ENCODE data around the gene NTRK2.

The NTRK2 gene

DNA sequence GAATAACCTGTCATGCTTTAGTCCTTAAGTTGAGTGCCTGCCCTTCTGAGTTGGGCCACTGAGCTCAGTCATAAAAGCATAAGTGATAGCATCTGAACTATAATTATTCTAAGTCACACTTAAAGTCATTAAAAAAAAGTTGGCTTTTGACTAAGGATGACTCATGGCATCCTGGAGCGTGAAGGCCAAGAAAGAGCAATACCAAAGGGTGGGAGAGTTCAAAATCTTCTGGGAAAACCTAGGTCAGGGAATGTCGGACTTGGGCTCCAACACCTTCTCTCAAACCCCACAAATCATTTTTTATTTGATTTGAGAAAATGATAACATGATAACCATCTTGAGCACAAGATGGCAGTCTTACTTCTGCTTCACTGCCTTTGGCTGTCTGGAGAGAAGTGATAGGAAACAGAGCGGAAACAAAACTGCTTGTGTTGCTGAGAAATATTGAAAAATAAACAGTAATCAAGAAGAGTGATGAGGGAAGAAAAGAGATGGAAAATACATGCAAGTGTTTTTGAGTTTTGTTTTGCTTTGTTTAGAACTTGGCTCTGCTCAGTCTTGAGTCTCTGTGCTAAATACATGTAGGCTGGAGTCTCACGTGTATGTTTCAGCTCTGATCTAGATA, 16.9 kb upstream of the NTRK2 start:
- TF ChIP-seq, protein P1, sequence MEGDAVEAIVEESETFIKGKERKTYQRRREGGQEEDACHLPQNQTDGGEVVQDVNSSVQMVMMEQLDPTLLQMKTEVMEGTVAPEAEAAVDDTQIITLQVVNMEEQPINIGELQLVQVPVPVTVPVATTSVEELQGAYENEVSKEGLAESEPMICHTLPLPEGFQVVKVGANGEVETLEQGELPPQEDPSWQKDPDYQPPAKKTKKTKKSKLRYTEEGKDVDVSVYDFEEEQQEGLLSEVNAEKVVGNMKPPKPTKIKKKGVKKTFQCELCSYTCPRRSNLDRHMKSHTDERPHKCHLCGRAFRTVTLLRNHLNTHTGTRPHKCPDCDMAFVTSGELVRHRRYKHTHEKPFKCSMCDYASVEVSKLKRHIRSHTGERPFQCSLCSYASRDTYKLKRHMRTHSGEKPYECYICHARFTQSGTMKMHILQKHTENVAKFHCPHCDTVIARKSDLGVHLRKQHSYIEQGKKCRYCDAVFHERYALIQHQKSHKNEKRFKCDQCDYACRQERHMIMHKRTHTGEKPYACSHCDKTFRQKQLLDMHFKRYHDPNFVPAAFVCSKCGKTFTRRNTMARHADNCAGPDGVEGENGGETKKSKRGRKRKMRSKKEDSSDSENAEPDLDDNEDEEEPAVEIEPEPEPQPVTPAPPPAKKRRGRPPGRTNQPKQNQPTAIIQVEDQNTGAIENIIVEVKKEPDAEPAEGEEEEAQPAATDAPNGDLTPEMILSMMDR (IDR thresholded peaks at IDR 0.05; ENCODE audit: low read depth, low read length): no peak
- no peak for DNase-seq (ENCODE audit: extremely low read depth, low read depth)

DNA sequence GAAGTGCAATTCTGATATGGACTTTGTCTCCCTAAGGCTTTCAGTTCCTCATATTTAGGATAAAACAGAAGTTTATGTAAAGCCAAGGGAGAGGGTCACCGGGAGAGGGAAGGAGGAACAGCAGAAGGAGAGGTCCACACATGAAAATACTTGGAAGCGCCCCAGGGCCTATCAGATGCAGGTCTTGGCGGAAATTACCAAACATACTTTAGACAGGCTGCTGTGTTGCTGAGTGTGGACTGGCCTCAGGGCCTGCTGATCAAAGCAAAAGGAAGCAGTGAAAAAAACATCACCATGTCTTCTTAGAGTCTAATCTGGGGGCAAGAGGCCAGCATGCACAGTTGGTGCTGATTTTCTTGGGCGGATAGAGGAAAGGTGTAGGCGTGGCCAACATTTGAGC, 14.1 kb upstream of the NTRK2 start:
- DNase-seq (ENCODE audit: extremely low read depth, low read depth): no peak
- TF ChIP-seq, protein P1 (IDR thresholded peaks at IDR 0.05; ENCODE audit: low read depth, low read length): no peak

DNA sequence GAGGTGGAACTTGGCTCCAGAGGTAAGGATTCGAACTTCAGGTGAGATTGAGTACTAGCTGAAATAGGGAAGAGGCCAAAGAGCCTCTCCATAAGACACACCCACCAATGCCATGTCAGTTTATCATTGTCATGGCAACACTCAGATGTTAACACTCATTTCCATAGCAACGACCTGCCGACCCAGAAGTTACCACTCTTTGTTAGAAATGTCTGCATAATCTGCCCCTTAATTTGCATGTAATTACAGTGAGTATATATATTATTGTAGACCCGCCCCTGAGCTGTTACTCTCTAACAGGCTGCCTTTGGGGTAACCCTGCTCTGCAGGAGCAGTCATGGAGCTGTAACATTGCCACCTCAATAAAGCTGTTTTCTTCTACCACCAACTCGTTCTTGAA, 10.2 kb upstream of the NTRK2 start:
- TF ChIP-seq, protein P1 (IDR thresholded peaks at IDR 0.05; ENCODE audit: low read depth, low read length): no peak
- no peak for DNase-seq (ENCODE audit: extremely low read depth, low read depth)

DNA sequence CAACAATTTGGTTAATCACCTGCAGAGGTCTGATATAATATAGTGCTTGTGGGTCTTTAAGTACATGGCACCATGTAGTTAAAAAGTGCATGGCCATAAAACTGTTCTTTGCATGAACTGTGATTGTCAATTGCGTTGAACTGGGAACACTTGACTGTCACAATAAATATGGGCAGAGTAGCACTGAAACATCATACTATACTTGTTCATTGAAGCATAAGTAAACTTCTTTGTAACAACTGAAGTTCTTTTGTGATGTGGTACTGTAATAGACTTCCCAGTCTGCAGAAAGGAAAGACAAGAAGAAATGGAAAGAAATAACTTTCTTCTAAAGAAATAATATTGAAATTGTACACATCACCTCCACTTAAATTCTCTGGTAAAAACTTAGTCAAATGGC, 9.8 kb upstream of the NTRK2 start:
- TF ChIP-seq, protein P1 (IDR thresholded peaks at IDR 0.05; ENCODE audit: low read depth, low read length): no peak
- DNase-seq (ENCODE audit: extremely low read depth, low read depth): no peak

DNA sequence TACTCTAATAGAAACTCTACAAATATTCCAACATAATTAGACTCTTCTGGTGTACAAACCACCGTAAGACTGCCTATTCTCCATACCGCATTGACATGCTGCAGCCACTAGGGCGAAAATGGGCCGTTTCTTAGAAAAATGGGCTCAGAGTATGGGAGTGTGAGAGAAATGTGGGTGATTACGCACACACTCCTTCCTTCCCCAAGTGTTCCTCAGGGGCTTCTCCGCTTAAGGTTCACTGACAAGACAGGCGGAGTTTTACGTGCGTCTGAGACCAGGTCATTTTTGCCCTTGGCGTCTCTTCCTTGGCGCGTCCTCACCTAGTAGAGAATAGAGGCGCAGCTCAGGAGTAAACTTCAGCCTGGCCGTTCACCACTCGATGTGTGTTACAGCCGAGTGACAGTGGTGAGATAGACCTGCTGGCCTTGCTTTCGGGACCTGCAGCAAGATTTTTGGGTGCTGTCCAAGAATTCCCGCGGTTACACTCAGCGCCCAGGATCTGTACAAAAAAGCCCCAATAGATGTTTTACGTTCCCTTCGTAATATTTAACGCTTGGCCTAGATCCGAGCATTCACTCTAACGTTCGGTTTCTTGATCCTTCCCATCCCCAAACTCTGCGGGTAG, 1.8 kb upstream of the NTRK2 start:
- DNase-seq (ENCODE audit: extremely low read depth, low read depth): no peak
- TF ChIP-seq, protein P1 (IDR thresholded peaks at IDR 0.05; ENCODE audit: low read depth, low read length): peak; percentile 47

DNA sequence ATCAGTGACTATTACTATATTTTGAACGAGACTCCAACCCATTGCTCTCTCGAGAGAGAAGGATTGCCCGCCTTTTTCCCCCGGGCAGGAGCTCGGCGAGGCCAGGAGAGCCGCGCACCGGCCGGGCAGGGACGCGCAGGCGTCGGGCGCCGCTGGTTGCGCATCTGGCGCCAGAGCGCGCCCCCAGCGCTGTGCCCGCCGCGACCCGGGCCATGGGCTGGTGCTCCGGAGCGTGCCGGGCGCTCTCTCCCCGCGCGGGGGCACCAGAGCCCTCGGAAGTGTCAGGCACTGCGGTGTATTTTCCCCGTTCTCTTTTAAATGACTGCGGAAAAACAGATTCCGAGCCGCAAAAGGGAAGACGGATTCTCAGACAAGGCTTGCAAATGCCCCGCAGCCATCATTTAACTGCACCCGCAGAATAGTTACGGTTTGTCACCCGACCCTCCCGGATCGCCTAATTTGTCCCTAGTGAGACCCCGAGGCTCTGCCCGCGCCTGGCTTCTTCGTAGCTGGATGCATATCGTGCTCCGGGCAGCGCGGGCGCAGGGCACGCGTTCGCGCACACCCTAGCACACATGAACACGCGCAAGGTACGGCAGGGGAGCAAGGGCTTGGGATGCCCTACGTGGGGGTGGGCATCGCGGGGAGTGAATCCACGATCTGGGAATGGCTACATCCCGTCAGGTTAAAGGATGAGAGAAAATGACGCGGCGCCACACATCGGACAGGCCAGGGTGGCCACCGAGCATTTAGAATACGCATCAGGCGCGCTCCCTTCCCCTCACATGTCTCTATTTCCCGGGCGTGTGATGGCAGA, 1.1 kb upstream of the NTRK2 start:
- TF ChIP-seq, protein P1 (IDR thresholded peaks at IDR 0.05; ENCODE audit: low read depth, low read length): peak; percentile 44
- DNase-seq (ENCODE audit: extremely low read depth, low read depth): peak; percentile 19

DNA sequence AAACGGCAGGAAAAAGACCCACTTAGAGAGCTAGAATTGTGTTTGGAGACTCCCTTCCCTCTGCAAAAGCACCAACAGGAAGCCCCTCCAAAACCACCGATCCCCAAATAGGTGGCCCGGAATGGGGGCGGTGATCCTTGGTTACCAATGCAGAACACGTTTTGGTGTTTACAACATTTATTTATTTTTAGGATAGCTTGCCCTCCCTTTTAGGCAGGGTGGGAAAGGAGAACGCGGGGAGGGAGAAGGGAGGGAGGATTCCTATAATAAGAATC, 579 bp upstream of the NTRK2 start:
- DNase-seq (ENCODE audit: extremely low read depth, low read depth): no peak
- TF ChIP-seq, protein P1 (IDR thresholded peaks at IDR 0.05; ENCODE audit: low read depth, low read length): no peak
